ENCODE results near the gene ZDHHC21. TPM values are rescaled to one million over a fixed set of nuclear protein-coding genes. Genes with fewer than 3 reads are reported as not detected.
A peak's percentile ranks its signal among the peaks of the same experiment; 100 is the strongest.
"Not testable (repeated sequence)": the region's sequence is repeated elsewhere in the genome, so short reads cannot be mapped to it uniquely, and the experiment has no call there.

ZDHHC21 gene
- polyA plus RNA-seq, 1 donor, result 27.4 TPM

DNA sequence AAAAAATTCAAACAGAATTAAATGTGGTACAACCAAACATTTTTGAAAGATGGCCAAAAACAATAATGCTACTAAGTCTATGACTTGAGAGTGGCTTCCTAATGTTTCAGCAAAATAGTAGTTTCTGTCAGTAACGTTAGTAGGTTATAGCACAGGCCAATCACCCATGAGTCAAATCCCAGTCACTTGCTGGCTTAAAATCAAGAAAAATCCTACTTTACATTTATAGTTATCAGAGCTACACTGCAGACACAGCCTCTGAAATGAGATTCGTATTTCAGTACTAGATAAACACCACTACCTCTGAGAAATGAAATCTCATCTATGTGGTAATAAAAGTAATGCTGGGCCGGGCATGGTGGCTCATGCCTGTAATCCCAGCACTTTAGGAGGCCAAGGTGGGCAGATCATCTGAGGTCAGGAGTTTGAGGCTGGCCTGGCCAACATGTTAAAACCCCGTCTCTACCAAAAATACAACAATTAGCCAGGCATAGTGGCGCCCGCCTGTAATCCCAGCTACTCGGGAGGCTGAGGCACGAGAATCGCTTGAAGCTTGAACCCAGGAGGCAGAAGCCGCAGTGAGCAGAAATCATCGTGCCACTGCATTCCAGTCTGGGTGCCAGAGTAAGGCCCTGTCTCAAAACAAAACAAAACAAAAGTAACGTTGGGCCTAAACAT is 6.1 kb downstream of the ZDHHC21 start:
- DNase-seq, result no peak

DNA sequence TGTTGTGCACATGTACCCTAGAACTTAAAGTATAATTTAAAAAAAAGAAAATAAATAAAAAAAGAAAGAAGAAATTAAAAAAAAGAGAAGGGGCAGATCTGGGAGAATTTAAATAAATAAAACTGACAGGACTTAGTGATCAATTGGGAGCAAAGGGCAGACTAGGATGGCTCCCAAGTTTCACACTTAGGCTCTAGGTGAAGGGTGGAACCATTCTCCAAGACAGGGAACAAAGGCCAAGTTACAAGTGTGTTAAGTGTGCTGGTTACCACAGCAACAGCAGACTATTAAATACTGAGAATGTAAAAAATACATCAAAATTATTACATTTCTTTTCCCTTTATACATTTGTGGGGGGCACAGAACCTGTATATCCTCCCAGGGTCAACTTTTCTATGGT is 7.1 kb downstream of the ZDHHC21 start:
- DNase-seq, result no peak

DNA sequence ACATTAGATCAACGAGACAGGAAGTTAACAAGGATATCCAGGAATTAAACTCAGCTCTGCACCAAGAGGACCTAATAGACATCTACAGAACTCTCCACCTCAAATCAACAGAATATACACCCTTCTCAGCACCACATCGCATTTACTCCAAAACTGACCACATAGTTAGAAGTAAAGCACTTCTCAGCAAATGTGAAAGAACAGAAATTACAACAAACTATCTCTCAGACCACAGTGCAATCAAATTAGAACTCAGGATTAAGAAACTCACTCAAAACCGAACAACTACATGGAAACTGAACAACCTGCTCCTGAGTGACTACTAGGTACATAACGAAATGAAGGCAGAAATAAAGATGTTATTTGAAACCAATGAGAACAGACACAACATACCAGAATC is 10.6 kb downstream of the ZDHHC21 start:
- not testable (repeated sequence) for DNase-seq

DNA sequence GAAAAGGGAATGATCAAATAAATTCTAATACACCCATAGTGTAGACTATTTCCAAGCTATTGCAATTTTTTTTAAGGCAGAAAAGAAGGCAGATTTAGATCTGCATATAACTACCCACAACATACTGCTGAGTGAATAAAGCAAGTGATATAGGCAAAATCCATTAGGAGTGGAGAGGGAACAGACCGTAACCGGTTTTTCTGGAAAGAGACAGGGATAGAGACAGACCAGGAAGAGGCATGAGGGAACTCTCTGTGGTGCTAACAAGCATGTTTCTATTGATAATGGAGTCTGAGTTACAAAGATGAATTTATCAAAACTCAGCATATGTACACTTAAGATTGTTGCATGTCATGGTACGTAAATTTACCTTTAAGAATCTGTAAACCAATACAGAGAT is 14.5 kb downstream of the ZDHHC21 start:
- no peak for DNase-seq

DNA sequence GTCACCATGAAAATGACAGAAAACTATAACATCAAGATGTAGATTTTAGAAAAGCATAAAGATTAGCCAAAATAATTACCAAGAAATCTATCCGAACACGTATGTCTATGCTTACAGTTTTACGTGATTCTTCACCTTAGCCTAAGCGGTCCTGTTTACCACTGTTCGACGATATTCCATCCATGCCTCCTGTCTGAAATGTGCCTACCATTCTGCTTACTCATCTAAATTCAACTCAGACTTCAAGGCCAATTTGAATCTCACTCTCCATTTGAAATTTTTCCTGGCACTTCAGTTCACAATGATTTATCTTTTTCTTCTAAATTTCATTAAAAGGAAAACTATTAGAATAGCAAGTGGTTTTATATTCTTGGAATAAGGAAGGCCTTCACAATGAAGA is 15.4 kb downstream of the ZDHHC21 start:
- no peak for DNase-seq

DNA sequence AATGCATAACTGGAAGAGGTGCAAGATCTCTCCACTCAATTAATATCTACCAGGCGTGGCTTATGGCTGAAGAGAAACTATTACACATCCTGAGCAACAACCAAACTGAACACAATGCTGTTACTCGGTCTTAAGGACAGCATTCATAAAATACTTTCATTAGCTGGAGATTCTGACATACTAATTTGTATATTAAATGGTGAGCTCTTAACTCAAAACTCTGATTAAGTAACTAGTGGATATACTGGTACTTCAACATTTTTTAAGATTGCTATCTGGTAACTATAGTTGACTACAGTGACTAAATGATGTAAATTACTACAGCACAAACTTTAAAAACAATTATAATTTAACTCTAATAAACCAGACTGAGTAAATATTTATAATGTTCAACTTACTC is 15.8 kb downstream of the ZDHHC21 start:
- no peak for DNase-seq

DNA sequence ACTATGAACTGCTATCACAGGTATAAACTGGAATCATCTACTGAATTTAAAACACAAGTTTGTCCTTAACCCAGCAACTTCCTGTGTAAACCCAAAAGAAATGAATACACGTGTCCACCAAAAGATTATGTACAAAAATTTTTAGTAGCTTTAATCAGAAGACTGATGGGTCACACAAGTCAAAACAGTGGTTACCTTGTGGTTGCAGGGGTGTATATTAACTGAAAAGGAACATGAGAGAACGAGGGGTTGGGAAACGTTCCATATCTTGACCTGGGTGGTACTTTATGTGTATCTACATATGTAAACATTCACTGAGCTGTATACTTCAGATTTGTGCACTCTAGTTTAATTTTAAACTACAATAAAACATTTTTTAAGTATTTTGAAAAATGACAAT is 18.6 kb downstream of the ZDHHC21 start:
- no peak for DNase-seq

DNA sequence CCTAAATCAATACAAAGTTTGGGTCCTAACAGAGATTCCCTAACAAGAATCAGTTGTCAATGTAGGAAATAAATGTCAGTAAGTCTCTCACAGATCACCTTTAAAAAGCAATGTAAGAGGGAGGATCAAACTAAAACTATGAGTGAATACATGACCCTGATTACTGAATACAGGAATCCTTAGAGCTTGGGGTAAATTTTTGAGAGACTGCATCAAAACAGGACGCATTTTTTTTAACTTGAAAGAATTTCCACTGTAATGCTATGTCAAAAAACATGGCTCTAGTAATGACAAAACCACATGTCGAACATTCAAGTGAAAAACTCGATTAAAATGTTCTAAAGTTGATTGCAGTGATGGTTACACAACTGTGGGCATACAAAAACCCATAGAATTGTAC is 21.9 kb downstream of the ZDHHC21 start:
- no peak for DNase-seq

DNA sequence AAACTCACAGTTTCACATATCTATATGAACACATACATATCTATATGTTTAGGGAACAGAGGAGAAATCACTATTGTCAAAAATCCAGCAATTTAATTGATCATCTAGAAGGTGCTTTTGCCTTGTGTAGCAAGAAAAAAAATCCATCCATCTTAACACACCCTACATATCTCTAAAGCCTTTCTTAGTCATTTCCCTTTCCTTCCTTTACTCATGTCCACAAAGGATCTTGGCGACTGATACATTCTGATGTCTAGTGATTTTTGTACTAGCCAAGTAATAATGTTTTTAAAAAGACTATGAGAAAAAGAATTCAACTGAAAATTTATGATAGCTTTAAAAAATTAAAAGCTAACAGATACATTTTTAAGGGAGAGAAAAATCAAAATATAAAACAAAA is 22.5 kb downstream of the ZDHHC21 start:
- no peak for DNase-seq

DNA sequence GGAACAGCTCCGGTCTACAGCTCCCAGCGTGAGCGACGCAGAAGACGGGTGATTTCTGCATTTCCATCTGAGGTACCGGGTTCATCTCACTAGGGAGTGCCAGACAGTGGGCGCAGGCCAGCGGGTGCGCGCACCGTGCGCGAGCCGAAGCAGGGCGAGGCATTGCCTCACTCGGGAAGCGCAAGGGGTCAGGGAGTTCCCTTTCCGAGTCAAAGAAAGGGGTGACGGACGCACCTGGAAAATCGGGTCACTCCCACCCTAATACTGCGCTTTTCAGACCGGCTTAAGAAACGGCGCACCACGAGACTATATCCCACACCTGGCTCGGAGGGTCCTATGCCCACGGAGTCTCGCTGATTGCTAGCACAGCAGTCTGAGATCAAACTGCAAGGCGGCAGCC is 29.2 kb downstream of the ZDHHC21 start:
- not testable (repeated sequence) for DNase-seq

DNA sequence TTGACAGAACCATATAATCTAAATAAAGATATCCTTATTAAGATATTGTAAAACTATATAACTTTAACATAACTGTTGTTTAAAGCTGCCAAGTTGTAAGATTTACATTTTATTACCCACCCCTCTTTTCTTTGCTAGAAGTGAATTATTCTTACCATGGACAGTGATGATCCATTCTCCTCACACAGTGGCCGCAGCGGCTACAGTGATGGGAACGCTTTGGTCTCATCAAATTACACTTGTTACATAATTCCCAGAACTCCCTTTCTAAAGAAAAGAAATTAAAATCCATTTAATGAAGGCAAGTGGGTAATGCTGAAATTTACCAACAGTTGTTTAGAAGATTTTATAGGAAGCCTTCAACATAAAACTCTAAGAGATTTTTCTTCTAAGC is 31.2 kb downstream of the ZDHHC21 start:
- no peak for DNase-seq

DNA sequence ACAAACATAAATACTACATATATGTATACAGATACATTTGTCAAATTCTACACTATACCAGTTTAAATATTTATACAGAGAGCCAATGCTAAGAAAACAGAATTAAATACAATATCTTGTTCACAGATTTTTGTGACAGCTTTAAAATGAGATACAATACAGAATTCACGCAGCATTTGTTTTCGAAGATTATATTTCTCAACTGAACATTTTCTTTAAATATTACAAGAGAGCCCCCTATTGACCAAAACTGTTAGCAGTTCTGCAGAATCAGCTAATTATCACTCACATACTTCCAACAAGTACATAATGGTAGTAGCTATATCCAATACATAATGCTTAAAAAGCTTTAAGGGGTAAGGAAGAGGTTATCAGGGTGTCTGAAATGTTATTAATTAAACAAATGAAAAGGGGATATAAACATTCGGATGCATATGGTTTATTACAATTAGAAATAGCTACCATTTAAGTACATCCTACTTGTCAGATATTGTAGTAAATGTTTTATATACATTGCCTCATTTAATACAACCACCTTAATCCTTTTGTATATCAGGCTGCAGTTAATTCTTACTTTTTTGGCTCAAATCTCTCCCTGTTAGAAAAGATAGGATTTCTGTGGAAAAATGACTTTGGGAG is 31.7 kb downstream of the ZDHHC21 start:
- DNase-seq, result peak; percentile 13

DNA sequence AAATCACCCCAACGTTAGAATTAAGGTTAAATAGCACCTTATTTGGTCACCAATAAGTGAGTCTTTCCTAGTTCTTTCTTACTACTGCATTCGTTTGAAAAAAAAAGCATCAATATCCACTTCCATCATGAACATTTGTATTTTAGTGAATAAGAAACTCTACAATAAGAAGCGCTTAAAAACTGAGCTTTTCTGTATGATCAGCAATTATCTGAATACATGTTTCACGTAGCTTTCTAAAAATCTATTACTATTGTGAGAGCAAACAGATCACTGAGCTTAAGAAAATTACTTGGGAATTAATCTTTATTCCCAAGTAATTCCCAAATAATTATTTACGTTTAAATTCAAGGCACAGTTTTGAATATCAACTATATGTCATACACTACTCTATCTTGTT is 32.5 kb downstream of the ZDHHC21 start:
- DNase-seq, result no peak

DNA sequence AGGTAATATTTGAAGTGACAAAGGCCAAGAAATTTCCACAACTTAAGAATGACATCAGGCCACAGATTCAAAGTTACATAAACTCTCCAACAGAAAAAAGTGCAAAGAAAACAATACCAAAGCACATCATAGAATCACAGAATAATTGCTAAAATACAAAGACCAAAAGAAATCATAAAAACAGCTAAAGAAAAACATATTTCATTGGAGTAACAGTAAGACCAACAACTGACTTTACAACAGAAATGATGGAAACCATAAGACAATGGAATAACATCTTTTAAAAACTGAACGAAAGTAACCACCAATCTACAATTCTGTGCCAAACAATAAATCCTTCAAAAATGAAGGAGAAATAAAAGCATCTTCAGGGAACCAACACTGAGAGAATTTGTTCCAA is 38.3 kb downstream of the ZDHHC21 start:
- no peak for DNase-seq

DNA sequence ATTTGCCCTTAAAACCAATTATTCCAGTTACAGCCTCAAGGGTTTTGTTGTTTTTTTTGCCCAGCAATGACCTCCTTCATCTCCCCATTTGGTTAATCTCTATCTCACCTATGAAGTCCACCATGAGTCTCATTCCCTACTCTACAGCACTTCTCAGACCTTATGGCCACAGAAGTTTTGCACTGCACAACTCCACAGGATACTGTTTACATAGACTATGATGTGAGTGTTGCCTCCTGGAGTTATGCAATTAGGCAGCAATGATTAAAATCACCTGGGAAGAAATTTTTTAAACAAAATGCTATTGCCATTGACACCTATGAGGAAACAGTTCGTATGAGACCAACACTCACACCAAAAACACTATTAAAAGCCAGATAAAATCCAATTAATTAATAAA is 39.7 kb downstream of the ZDHHC21 start:
- no peak for DNase-seq

DNA sequence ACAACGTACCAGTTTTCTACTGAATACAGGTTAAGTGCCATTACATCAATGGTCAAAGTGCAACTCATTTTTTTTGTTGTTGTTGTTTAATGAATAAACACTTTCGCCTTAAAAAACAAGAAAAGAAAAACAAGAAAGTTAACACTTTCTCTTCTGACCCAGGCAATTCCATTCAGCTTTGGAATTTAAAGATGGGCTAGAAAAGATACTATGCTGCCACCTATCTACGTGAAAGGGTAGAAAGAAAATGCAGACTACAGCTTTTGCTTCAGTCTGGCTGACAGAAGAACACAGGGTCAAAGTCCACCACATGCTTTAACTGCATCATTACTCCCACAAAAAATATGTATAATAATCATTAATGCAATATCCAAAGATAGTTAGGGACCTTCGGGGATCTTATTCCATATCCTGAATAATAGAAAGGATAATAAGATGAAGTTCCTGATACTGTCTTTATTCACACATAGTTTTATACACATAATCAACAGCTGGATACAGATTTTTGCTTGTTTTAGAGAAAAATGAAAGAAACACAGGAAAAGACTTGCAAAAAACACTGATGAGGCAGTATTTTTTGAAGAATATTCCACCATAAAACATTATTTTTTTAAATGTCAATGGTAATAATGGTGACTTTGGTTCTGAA is 40.4 kb downstream of the ZDHHC21 start:
- peak; percentile 17 for DNase-seq

DNA sequence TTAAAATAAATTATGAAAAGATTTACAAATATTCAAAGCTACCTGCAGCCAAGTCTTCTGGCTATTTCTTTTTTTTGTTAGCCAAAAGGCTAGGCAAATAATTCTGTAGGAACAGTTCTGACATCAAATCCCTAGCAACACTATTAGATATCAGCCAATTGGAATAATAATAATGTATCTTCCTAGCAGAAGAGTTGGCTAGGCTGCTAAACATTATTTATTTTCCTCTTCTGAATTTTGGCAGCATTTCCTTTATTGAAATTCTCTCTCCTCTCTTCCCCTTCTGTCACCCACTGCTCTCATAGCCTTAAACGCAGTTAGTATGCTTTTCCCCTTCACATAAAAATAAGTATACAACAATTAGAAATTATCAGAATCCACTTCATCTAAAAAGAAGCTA is 42.6 kb downstream of the ZDHHC21 start:
- DNase-seq, result no peak

DNA sequence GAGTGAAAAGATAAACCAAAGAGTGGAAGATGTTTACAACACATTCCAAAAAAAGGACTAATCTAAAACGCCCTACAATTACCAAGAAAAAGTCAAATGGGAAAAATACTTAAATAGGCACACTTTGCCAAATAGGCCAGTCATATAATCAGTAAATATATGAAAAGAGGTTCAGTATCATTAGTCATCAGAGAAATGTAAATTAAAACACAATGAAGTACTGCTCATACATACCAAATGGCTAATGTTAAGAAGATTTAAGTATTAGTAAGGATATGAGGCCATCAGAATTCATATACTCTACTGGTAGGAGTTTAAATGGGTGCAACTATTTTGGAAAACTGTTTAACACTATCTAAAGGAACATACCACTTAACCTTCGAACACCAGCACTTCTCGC is 47.6 kb downstream of the ZDHHC21 start:
- no peak for DNase-seq

DNA sequence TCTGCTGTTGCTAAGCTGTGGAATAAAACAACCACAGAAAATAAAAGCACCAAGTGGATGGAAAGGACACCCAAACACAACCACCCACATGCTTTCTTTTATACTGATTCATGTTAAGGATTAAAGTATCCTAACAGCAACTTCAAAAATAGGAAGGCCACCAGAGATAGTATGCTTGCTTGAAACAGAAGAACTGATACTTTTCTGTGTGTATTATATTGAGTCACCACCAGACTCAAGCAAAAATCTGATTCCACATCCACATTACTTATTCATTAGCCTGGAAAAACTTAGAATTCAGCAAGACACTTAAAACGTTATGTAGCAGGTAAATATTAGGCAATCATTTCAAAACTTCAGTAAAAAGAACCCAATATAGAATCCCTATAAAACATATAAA is 52.3 kb downstream of the ZDHHC21 start:
- no peak for DNase-seq

DNA sequence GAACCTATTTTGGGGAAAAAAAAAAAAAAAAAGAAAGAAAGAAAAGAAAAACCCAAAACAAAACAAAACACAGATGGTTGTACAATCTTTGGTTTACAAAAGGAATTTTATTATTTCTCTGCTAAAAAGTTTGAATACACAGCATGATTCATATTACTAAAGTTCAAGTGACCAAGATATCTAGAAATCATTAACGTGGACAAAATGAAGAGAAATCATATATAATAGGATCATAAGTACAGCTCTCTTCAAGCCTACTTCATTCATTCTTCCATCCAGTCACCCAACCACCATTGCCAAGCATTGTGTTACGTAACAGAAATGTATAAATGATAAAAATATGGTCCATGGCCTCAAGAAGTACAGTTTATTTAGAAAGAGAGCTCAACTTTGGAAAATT is 52.9 kb downstream of the ZDHHC21 start:
- no peak for DNase-seq

DNA sequence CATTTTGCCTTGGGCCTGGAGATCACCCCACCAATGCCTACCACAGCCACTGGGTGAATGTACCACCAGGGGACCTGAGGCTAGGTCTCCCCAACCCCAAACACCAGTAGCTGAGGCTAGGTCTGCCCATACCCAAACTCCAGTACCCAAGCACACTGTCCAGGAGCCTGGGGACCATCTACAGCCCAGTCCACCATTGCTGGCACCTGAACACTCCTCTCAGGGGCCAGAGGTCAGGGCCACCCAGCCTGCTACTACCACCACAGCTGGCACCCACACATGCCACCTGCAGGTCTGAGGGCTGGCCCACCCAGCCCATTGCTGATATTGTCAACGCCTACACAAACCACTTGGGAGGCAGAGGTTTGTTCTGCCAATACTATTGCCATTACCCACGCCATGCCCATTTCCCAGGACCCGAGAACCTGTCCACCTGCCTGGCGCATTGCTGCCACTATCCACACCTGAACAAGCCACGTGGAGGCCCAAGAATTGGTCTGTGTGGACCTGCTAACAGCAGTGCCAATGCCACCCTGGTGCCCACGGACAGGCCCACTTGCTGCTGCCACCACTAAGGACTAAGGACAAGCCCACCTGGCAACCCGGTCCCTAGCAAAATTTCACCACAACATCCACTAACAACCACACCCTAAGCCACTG is 59.2 kb downstream of the ZDHHC21 start:
- DNase-seq, result no peak

DNA sequence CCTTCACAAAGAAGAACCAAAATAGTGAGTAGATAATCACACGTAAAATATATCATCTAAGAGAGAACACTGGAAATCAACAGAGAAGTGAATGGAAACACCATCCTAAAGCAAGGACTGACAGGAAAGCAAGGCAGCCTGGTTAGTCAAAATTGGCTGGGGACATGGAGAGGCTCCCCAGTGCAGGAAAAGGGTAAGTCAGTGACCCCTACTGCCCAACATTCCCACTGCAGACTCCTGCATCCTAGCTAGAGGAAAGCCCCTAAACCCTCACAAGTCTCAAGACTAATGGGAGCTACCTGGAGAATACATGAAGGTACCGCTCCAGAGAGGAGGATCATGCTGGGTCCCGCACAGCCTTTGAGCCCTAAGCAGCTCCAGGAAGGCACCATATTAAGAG is 60.1 kb downstream of the ZDHHC21 start:
- no peak for DNase-seq

DNA sequence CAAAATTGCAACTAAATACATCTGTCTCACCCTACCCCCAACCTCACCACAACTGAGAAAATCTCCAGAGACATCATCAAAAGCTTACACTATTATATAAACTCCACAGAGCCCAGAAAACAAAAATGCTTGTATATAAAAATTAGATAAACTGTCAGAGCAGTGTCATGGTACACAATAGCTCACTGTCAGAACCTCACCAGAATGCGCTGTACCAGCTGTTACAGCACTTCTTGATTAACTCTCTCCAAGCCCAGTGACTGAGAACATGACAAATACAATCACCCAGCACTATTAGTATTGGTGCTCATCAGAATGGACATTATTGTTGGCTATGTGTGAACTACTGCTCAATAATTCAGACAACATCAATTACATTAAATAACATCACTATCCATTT is 65.7 kb downstream of the ZDHHC21 start:
- no peak for DNase-seq
